Muscle layer of duodenum (tissue), 2 donors: ENCODE measurements around the gene FCHSD2.

Source experiments
- H3K27ac ChIP-seq: one replicate; pipeline ENCODE4 v1.7.0; 2013; ENCODE audit warnings: mild to moderate bottlenecking, low read length
- H3K27me3 ChIP-seq: one replicate; pipeline ENCODE4 v1.7.0; 2013; ENCODE audit warnings: low read depth, mild to moderate bottlenecking, control low read depth, low read length
- H3K36me3 ChIP-seq, 2 donors: one replicate each; pipeline ENCODE4 v1.7.0; 2013; ENCODE audit warnings: low read length in 2 of 2, control low read depth in 1 of 2, mild to moderate bottlenecking in 1 of 2; ENCODE audit not compliant: insufficient read depth in 2 of 2, control insufficient read depth in 1 of 2
- H3K4me1 ChIP-seq, 2 donors: one replicate each; pipeline ENCODE4 v1.7.0; 2013; ENCODE audit warnings: low read length in 2 of 2, mild to moderate bottlenecking in 2 of 2, control low read depth in 1 of 2, moderate library complexity in 1 of 2; ENCODE audit not compliant: insufficient read depth in 2 of 2, control insufficient read depth in 1 of 2
- H3K4me3 ChIP-seq, 2 donors: one replicate each; pipeline ENCODE4 v1.7.0; 2013; ENCODE audit warnings: low read length in 2 of 2, low read depth in 1 of 2, mild to moderate bottlenecking in 1 of 2
- H3K9me3 ChIP-seq, 2 donors: one replicate each; pipeline ENCODE4 v1.7.0; 2013; ENCODE audit warnings: low read length in 2 of 2, control low read depth in 1 of 2, mild to moderate bottlenecking in 1 of 2; ENCODE audit not compliant: control insufficient read depth in 1 of 2
- donor health status: healthy.

The FCHSD2 gene

GRCh38 chr11:73019449-73019848 lies 122.7 kb downstream of the FCHSD2 start:
- Histone ChIP-seq H3K27me3 (no peaks in the 10 kb centered on the region), H3K27ac (no peak overlapping the region), H3K4me1 (no peaks in the 10 kb centered on the region), H3K9me3 (peaks cover 0 to 8% of the 10 kb centered on the region in 2 donors), H3K4me3 (no peak overlapping the region), H3K36me3 (no peaks in the 10 kb centered on the region)

GRCh38 chr11:73018856-73019255 lies 123.3 kb downstream of the FCHSD2 start:
- Histone ChIP-seq H3K4me1 (no peaks in the 10 kb centered on the region), H3K4me3 (no peak overlapping the region), H3K36me3 (no peaks in the 10 kb centered on the region), H3K27me3 (no peaks in the 10 kb centered on the region), H3K27ac (no peak overlapping the region), H3K9me3 (peaks cover 0 to 5% of the 10 kb centered on the region in 2 donors)

- H3K9me3 ChIP-seq, result no peaks in the 10 kb centered on the region
- H3K27ac ChIP-seq, result no peak overlapping the region
- no peaks in the 10 kb centered on the region for H3K36me3 ChIP-seq
These were observed 124.9 kb downstream of the FCHSD2 start for GRCh38 chr11:73017024-73017751.

GRCh38 chr11:73013021-73013420 lies 129.1 kb downstream of the FCHSD2 start:
- peaks cover 4 to 16% of the 10 kb centered on the region in 2 donors for H3K36me3 ChIP-seq
- no peaks in the 10 kb centered on the region for H3K4me1 ChIP-seq
- no peaks in the 10 kb centered on the region for H3K27me3 ChIP-seq
- H3K4me3 ChIP-seq, result no peak overlapping the region
- H3K27ac ChIP-seq, result no peak overlapping the region
- peaks cover 6 to 13% of the 10 kb centered on the region in 2 donors for H3K9me3 ChIP-seq

More at GRCh38 chr11:73017024-73017751, 124.9 kb downstream of the FCHSD2 start:
- H3K4me3 ChIP-seq, result no peak overlapping the region
- no peaks in the 10 kb centered on the region for H3K4me1 ChIP-seq
- no peaks in the 10 kb centered on the region for H3K27me3 ChIP-seq

- no peak overlapping the region for H3K27ac ChIP-seq
- peaks cover 6 to 13% of the 10 kb centered on the region in 2 donors for H3K9me3 ChIP-seq
- no peaks in the 10 kb centered on the region for H3K27me3 ChIP-seq
- H3K36me3 ChIP-seq, result peaks cover 4 to 16% of the 10 kb centered on the region in 2 donors
- H3K4me1 ChIP-seq, result no peaks in the 10 kb centered on the region
- no peak overlapping the region for H3K4me3 ChIP-seq
These were observed 129.8 kb downstream of the FCHSD2 start for GRCh38 chr11:73012121-73012863.

GRCh38 chr11:73011126-73011817 lies 130.8 kb downstream of the FCHSD2 start:
- H3K27me3 ChIP-seq, result no peaks in the 10 kb centered on the region
- H3K27ac ChIP-seq, result no peak overlapping the region
- H3K4me3 ChIP-seq, result no peak overlapping the region
- H3K4me1 ChIP-seq, result no peaks in the 10 kb centered on the region
- H3K9me3 ChIP-seq, result peaks cover 6 to 13% of the 10 kb centered on the region in 2 donors
- peaks cover 4 to 20% of the 10 kb centered on the region in 2 donors for H3K36me3 ChIP-seq

GRCh38 chr11:73009972-73010371 lies 132.1 kb downstream of the FCHSD2 start:
- Histone ChIP-seq H3K9me3 (peaks cover 6 to 13% of the 10 kb centered on the region in 2 donors), H3K27ac (no peak overlapping the region), H3K36me3 (peaks cover 4 to 21% of the 10 kb centered on the region in 2 donors), H3K4me1 (no peaks in the 10 kb centered on the region), H3K4me3 (no peak overlapping the region), H3K27me3 (no peaks in the 10 kb centered on the region)

GRCh38 chr11:73004088-73004487 lies 138.0 kb downstream of the FCHSD2 start:
- H3K27me3 ChIP-seq, result no peaks in the 10 kb centered on the region
- no peak overlapping the region for H3K4me3 ChIP-seq
- no peak overlapping the region for H3K27ac ChIP-seq
- peaks cover 0 to 4% of the 10 kb centered on the region in 2 donors for H3K4me1 ChIP-seq
- no peaks in the 10 kb centered on the region for H3K9me3 ChIP-seq
- peaks cover 0 to 6% of the 10 kb centered on the region in 2 donors for H3K36me3 ChIP-seq

- no peak overlapping the region for H3K4me3 ChIP-seq
- H3K4me1 ChIP-seq, result peaks cover 0 to 4% of the 10 kb centered on the region in 2 donors
- no peaks in the 10 kb centered on the region for H3K9me3 ChIP-seq
- H3K27ac ChIP-seq, result no peak overlapping the region
- no peaks in the 10 kb centered on the region for H3K27me3 ChIP-seq
- peaks cover 0 to 6% of the 10 kb centered on the region in 2 donors for H3K36me3 ChIP-seq
These were observed 139.0 kb downstream of the FCHSD2 start for GRCh38 chr11:73003088-73003487.

- H3K4me1 ChIP-seq, result peaks cover 0 to 4% of the 10 kb centered on the region in 2 donors
- no peak overlapping the region for H3K27ac ChIP-seq
- H3K27me3 ChIP-seq, result no peaks in the 10 kb centered on the region
- peaks cover 0 to 6% of the 10 kb centered on the region in 2 donors for H3K36me3 ChIP-seq
- no peak overlapping the region for H3K4me3 ChIP-seq
- no peaks in the 10 kb centered on the region for H3K9me3 ChIP-seq
These were observed 139.9 kb downstream of the FCHSD2 start for GRCh38 chr11:73002214-73002613.

GRCh38 chr11:73001615-73002014 lies 140.5 kb downstream of the FCHSD2 start:
- peaks cover 0 to 5% of the 10 kb centered on the region in 2 donors for H3K36me3 ChIP-seq
- H3K27me3 ChIP-seq, result no peaks in the 10 kb centered on the region
- H3K4me1 ChIP-seq, result peaks cover 0 to 4% of the 10 kb centered on the region in 2 donors
- H3K27ac ChIP-seq, result no peak overlapping the region
- no peaks in the 10 kb centered on the region for H3K9me3 ChIP-seq
- H3K4me3 ChIP-seq, result no peak overlapping the region
